Measurements from ENCODE around the gene ZFAND3. TPM values are rescaled to one million over a fixed set of nuclear protein-coding genes. Genes with fewer than 3 reads are reported as not detected.
"Not testable (repeated sequence)": the region's sequence is repeated elsewhere in the genome, so short reads cannot be mapped to it uniquely, and the experiment has no call there.

Gene ZFAND3
- total RNA-seq, 1 donor, result 27.7 TPM

DNA sequence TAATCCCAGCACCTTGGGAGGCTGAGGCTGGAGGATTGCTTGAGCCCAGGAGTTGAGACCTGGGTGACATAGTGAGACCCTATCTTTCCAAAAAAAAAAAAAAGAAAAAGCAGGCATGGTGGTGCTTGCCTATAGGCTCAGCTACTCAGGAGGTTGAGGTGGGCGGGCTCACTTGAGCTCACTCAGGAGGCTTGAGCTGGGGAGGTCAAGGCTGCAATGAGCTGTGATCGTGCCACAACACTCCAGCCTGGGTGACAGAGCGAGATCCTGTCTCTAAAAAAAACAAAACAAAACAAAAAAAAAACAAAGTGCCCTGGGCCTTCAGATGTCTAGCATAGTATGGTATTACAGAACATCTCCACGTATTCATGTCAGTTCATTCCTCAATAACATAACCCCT lies 42.9 kb downstream of the ZFAND3 start:
- no peak for DNase-seq (ENCODE audit: low read depth in 2 of 3, low spot score in 2 of 3)

DNA sequence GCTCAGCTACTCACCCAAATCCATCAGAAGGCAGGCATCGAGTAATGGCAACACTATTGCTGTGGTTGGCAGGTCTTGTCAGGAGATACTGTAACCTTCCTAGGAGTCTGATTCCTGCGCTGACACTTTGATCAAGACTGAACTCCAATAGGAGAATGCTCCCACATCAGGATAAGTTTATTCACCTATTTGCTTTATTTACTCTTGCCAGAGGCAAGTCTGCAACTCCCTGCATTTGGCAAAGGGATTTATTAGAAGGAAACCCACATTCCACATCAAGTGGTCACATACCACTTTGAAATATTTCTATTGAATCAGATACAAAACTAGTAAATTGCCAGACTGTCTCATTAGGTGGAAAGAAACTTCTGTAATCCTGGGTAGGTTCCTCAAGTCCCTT lies 43.5 kb downstream of the ZFAND3 start:
- no peak for DNase-seq (ENCODE audit: low read depth in 2 of 3, low spot score in 2 of 3)

DNA sequence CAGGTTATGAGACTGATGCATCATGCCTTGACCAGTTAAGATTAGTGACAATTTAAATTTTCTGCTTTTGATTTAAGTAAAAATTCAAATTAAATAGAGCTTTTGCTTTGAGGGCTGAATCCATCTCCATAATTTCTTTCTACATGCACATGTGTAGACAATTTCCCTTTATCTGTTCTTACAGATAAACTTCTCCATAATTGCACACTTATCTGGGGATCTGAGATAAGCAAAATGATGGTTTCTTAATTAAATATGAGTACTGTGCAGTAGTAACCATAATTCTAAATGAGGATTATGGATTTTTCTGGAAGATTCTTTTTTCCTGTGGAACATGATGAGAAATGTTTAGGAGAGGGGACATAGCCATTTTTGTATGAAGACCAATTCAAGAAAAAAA lies 44.7 kb downstream of the ZFAND3 start:
- DNase-seq (ENCODE audit: low read depth in 2 of 3, low spot score in 2 of 3), result no peak

DNA sequence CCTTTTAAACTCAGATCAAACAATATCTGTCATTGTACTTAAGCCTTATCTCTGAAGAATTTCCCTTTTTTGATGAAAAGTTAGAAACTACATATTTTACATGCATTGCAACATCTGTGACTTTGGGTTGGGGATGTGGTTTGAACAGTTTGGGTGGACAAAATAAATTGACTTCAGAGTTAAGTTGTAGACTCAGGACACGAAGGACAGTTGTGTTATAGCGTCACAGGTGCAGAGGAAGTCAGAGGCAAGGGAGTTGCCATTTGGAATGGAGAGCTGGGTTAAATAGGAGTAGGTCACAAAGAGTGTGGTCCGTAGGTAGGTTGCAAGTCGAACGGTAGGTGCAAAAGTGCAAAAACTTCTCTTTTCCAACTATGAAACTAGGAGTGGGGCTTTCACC lies 46.0 kb downstream of the ZFAND3 start:
- DNase-seq (ENCODE audit: low read depth in 2 of 3, low spot score in 2 of 3), result peak in 1 of 3 donors; percentile 35

DNA sequence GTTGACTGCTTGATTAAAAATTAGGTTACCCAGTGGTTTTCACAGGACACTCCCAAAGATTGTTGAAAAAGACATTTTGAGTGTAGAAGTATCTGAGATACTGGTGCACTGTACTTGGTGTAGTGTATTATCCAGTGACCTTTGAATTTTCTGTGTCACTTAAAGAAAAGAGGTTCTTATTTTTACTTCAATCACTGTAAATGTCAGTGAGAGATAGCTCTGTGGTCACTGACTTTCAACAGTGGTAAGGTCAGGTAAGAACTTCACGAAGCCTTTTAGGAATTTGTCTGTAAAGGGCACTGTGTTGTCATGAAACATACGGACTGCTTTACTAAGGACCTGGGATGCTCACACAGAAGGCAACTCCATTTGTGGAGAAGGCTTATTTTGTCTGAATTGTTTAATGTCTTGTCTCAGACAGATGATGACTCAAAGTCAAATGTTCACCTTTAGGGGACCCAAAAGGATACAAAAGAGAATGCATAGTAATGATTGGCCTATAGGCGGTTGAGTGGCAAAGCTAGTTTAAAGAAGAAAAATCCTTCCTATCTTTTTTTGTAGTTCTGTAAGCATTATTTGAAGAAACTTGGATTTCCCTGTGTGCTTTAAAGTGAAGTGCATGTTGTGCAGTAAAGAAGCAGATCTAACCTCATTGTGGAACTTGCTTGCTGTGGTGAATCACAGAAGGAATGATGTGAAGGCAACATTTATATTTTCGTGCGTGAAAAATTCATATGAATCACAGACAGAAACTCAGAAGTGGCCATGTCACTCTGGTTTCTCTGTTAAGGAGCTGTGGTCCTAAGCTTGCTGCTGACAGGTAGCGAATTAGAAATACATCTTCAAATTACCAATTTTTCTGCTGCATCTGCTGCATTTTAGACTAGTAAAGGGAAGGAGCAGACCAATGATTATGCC lies 47.3 kb downstream of the ZFAND3 start:
- no peak for DNase-seq (ENCODE audit: low read depth in 2 of 3, low spot score in 2 of 3)

DNA sequence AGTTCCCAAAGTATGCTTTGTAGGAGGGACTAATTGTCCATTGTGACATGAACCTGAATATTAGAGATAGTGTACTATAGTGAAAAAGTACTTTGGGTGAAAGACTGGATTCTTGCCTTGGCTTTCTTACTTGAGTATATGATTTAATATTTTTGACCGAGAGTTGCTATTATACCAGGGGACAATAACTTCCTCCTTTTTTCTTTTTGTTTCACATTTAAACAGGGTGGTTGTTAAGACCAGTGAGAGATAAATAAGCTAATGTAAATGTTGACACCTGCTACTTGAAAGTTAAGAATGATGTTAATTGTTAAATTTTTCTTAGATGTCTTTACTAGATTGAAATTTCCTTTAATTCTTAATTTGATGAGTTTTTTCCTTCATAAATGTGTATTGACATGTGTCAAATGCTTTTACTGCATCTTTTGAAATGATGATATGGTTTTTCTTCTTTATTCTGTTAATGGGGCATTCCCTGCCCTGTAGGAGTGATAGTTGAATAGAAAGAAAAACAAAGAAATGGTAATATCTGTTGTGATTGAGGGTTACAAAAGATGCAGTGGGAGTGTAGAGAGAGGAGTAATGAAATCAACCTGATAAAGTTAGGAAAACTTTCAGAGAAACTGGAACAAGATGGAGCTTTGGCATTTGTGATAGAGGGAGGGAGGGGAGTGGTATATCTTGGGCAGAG lies 48.4 kb downstream of the ZFAND3 start:
- peak in 1 of 3 donors; percentile 31 for DNase-seq (ENCODE audit: low read depth in 2 of 3, low spot score in 2 of 3)

DNA sequence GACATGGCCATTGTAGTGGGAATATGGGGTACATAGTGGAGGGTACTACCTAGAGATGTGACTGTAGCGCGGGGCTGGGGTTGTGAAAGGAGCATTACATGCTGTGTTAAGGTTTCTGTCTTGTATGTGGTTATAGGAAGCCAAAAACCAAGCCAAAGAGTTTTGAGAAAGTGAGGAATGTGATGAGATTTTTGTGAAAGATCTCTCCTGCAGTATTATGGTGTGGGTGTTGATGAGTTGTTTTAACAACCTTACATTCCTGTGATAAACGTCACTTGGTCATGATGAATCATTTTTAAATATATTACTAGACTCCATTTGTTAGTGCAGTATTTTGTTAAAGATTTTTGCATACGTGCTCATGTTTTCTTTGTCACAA lies 48.9 kb downstream of the ZFAND3 start:
- no peak for DNase-seq (ENCODE audit: low read depth in 2 of 3, low spot score in 2 of 3)

DNA sequence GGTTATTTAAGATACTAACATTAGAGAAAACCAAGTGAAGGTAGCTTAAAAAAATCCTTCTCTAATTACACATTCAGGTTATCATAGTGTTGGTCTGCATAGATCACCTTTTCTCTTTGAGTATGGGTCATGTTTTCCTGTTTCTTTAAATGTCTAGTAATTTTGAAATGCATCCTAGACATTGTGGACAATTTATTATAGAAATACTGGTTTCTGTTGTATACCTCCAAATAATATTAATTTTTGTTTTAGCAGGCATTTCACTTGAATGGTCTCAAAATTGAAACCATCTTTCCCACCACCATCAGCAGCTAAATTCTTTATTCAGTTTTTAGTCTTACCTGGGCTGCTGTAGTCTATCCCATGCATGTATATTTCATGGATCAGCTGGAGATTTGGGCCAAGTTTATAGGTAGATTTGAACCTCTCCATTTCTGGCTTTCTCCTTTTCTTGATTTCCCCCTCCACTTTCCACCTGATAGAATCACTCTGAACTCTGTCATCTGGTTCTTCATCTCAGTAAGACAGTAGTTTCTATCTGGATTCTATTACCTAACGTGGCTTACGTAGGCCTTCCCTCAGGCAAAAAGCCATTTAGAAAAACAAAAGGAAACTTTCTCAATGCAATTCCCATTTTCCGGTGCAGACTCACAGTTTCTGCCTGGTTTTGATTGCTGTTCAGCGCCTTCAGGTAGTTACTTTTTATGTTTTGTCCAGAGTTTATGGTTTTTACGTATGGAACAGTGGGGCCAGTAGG lies 52.3 kb downstream of the ZFAND3 start:
- DNase-seq (ENCODE audit: low read depth in 2 of 3, low spot score in 2 of 3), result no peak

DNA sequence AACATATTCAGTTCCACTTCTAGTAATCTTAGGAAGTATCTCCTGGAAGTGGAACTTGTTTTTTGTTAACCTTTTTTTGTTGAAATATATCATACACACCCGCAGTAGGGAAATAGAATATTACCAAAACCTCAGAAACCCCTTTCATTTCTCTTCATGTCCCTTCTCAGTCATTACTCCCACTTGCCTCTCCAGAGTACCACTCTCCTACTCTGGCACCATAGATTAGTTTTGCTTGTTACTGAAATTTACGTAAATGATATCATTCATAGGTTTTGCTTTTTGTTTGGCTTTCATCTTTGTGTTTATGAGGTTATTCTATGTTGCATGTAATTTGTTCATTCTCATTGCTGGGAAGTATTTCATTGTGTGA lies 52.8 kb downstream of the ZFAND3 start:
- no peak for DNase-seq (ENCODE audit: low read depth in 2 of 3, low spot score in 2 of 3)

DNA sequence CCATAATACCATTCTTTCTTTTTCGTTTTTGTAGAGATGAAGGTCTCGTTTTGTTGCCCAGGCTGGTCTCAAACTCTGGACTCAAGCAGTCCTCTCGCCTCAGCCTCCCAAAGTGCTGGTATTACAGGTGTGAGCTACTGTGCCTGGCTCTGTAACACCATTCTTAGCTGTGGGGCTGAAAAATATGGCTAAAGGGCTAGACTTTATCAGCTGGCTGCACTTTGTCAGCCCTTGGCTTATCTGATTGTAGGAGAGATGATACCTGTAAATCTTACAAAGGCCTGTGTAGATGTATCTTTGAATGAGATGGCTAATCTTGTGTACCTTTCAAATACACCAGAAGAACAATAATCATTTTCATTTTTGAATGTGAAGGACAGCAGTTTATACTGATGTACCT lies 55.2 kb downstream of the ZFAND3 start:
- DNase-seq (ENCODE audit: low read depth in 2 of 3, low spot score in 2 of 3), result no peak

DNA sequence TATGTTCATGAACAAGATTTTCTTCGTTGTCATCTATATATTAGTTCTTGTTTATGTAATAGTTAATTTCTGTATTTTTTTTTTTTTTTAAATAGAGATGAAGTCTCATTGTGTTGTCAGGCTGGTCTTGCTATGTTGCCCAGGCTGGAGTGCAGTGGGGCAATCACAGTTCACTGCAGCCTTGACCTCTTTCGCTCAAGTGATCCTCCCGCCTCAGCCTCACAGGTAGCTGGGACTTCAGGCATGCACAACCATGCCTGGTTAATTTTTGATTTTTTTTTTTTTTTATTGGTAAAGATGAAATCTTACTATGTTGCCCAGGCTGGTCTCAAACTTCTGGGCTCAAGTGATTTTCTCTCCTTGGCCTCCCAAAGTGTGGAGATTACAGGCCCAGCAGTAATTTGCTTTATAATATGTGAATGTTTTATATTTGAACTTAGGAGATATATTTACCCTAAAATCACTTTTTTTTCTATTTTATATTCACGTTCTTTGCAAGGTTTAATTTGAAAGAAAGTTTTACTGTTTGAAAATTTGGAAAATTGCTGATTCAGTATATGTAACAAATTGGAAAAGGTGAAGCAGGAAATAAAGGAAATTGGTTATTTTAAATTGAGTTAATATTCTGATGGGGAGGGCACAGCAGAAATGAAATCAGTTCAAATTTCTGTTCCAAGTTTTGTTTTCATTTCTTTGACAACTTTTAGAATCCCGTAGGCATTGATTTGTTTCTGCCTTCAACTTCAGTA lies 56.2 kb downstream of the ZFAND3 start:
- no peak for DNase-seq (ENCODE audit: low read depth in 2 of 3, low spot score in 2 of 3)

DNA sequence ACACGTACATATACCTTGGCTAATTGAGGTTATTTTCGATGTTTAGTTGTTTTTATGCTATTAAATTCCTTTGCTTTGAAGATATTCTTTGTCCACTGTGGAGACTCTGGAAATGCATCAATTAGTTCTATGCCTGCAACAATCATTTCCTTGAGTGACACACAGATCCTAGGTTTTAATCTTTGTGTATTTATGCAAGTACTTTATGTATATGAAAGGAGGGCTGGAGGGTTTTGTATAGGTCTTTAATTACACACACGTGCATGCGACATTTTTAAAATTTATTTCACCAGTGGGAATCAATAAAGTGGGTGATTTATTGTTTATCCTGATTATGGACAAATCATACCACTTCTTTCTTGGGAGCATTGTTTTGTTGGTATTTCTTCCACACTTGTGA lies 57.3 kb downstream of the ZFAND3 start:
- no peak for DNase-seq (ENCODE audit: low read depth in 2 of 3, low spot score in 2 of 3)

DNA sequence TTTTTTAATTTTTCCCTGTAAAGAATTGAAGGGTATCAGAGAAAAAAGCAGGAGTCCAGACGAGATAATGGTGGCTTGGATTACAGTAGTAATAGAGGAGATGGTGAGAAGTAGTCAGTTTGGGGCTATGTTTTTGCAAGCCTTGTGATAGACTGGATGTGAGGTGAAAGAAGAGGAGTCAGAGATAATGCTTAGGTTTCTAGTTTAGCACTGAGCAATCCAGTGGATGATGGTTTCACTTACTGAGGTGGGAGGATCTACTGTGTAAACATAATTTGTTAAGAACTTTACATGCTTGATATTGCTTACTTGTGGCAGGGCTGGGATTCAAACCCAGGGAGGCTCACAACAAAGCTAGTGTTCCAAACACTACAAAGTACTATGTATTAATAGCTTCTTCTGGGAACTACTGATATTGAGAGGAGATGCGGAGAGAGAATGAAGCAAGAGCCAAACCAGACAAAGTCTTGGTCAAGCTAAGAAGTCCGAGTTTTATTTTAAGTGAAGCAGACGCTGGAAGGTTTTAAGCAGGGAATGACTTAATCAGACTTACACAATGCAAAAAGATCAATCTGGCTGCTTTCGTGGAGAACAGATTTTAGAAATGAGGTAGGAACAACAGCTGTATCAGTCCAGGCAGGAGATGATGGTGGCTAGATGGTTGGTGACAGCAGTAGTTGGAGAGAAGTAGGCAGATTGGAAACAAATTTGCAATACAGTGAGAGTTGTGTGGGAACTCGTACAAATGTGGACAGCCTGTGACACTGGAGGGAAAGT lies 58.0 kb downstream of the ZFAND3 start:
- no peak for DNase-seq (ENCODE audit: low read depth in 2 of 3, low spot score in 2 of 3)

DNA sequence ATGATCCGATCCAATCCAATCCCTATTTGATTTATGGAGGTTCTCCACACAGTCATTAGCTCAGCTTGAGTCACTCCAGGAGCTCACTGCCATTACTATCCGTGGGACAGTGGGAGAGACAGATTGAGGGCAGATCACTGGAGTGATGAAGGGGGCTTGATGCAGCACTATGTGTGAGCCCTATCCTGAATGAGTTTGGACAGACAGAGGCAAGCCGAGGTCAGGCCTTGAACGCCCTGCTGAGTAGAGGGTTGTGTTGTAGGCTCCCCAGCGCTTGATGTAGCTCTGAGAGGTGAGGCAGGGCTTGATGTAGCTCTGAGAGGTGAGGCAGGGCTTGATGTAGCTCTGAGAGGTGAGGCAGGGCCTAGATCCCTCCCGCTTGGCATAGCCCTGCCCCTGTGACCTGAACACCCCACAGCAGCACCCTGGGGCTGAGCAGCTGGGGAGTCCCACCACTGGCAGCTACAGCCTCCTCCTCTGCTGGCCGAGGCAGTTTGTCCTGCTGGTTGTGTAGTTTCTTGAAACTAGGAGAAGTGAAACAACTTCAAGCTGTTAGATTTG lies 58.7 kb downstream of the ZFAND3 start:
- DNase-seq (ENCODE audit: low read depth in 2 of 3, low spot score in 2 of 3), result no peak

DNA sequence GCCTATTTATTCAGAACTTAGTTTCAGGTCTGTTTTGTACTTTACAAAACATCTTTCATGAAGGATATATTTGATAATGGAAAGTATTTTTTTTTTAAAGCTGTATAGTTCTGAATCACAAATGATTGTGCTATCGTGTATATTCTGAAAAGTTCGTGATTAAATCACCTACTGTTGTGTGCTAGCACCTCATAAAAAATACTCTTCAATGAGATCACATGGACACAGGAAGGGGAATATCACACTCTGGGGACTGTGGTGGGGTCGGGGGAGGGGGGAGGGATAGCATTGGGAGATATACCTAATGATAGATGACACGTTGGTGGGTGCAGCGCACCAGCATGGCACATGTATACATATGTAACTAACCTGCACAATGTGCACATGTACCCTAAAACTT lies 61.1 kb downstream of the ZFAND3 start:
- DNase-seq (ENCODE audit: low read depth in 2 of 3, low spot score in 2 of 3), result not testable (repeated sequence)

DNA sequence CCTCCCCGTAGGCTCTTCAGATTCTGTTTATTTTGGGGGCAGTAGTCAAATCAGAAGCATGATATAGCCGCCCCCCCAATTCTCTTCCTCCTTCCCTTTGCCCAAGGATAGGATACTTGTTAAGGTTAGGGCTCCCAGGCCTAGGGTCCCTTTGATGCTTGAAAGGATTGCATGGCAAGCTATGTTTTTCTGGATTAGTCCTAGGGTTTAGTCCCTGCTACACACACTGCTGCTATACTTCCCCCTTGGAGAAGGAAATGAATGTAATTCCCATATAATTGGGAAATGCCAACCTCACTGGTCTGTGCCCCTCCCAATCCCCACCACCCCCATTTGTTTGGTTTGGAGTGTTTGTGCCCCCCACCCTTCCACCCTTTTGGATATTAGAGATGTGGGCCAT lies 62.8 kb downstream of the ZFAND3 start:
- no peak for DNase-seq (ENCODE audit: low read depth in 2 of 3, low spot score in 2 of 3)

DNA sequence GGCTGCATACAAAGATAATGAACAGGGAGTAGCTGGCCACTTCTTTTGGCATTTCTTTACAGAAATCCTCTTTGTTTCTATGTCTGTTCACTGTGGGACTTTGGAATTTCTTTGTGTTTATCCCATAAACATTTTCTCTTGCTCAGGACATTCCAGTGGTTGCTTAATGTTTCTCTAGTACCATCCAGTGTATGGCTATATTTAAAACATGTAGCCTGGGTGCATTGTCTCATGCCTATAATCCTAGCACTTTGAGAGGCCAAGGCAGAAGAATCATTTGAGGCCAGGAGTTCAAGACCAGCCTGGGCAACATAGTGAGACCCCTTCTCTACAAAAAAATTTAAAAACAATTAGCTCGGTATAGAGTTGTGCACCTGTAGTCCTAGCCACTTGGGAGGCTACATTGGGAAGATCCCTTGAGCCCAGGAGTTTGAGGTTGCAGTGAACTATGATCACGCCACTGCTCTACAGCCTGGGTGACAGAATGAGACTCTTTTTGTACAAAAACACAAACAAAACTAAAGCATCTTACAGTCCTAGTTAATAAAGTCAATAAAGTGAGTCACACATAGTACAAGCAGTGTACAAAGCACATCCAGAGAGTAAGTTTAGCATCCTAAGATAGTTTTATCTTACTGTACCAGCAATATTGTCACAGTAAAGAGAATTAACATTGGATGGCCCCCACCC lies 63.3 kb downstream of the ZFAND3 start:
- DNase-seq (ENCODE audit: low read depth in 2 of 3, low spot score in 2 of 3), result no peak

DNA sequence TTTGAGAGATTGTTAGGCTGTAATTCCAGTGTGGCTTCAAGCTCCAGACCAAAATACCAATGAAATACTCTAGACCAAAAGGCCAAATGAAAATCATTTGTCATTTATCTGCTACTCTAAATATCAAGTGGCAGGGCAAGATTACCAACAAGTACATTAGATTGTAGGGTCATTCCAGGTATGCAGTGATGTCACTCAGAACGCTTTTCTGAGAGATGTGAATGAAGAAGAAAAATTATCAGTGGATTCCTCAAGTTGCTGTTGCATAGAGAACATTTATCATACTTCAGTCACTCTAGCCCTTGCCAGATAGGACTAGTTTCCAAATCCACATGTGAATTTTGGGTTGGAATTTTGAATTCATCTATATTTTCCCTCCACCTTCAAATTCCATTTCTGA lies 65.0 kb downstream of the ZFAND3 start:
- DNase-seq (ENCODE audit: low read depth in 2 of 3, low spot score in 2 of 3), result no peak

DNA sequence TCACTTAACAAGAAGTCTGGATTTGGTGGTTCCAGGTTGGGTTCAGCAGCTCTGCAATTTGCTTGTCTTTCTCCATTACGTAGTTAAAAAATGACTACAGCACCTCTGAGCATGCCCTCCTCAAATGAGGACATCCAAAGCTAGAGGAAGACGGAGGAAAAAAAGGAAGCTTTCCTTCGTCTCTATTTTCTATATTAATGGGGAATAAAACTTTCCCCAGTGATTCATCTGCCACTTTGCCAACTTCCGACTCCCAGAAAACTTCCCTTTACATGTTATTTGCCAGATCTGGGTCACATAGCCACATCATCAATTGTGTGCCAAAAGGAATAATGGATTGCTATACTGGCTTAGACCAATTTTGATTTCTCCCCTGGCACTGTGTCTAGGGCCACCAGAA lies 69.5 kb downstream of the ZFAND3 start:
- no peak for DNase-seq (ENCODE audit: low read depth in 2 of 3, low spot score in 2 of 3)

Measured in hematopoietic multipotent progenitor cell (in vitro differentiated cells).